ELF-1 (cell line): ENCODE data around the gene RBBP6.

Experiments used
- DNase-seq: peaks from one replicate; pipeline ENCODE4 v3.0.0-alpha.2; 2016; ENCODE audit warnings: low read depth, low spot score

RBBP6 gene

GRCh38 chr16:24539295-24539849 lies at the start of gene RBBP6:
TSS of gene RBBP6 (plus strand) at chr16:24539566. CDS start at chr16:24540627, 1,061 bp downstream.
- DNase-seq, result peak; percentile 99

- DNase-seq, result peak; percentile 25
Measured at GRCh38 chr16:24490866-24491265, 48.5 kb upstream of the RBBP6 start.

- DNase-seq, result no peak
Measured at GRCh38 chr16:24491731-24492130, 47.6 kb upstream of the RBBP6 start.

DNA sequence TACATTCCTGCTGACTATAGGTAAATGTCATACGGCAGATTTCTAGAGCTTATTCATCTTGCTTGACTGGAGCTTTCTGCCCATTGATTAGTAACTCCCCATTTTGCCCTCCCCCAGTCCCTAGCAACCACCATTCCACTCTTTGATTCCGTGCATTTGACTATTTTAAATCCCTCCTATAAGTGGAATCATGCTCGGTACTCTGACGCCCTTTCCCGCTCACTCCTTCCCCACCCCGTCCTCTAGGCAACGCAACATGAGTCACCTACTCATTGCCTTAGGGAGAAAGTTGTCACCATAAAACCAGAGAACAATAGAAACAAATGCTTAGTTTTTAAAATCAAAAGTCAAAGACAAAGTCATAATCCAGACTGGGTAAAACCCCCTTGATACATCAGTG lies 45.5 kb upstream of the RBBP6 start:
- peak; percentile 27 for DNase-seq

DNA sequence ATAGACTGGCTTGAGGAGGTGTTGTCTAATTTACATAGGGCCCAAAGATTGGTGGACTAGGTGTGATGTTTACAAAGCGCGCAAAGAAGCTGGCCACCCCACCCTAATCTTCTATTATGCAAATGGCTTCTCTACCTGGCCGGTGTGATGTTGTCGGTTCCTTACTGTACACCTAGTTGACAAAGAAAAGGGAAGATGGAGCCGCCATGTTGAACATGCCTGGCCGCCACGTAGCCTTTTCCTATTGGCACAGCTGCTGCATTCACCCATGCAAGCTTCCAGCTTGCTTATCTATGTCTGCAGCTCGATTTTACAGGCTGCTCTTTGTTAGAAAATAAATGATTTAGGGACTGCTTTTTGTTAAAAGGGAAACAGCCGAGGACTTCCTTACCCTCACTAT lies 44.2 kb upstream of the RBBP6 start:
- peak; percentile 45 for DNase-seq

- DNase-seq, result no peak
Measured at GRCh38 chr16:24497440-24497839, 41.9 kb upstream of the RBBP6 start.

DNA sequence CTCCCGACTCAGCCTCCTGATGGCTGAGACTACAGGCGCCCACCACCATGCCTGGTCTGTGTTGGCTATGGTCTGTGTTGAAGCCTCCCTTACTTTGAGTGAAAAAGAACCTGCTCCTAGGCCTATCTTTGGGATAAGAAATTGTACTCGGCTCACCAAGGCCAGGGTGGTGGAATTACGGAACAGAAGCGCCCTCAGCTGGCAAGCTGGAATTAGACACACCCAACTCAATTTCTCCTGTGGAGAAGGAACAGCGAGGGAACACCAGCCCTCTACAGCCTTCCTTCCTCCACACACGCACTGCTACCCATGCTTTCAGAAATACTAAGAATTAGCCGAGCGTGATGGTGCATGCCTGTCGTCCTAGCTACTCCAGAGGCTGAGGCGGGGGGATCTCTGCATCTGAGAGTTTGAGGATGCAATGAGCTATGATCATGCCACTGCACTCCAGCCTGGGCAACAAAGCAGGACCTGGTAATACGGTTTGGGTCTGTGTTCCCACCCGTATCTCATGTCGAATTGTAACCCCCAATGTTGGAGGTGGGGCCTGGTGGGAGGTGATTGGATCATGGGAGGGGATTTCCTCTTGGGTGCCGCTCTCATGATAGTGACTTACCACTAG lies 40.1 kb upstream of the RBBP6 start:
- DNase-seq, result peak; percentile 83

GRCh38 chr16:24504472-24505345 lies 34.7 kb upstream of the RBBP6 start:
- DNase-seq, result peak; percentile 85

GRCh38 chr16:24505959-24506358 lies 33.4 kb upstream of the RBBP6 start:
- no peak for DNase-seq

- no peak for DNase-seq
Measured at GRCh38 chr16:24507959-24508480, 31.3 kb upstream of the RBBP6 start.

DNA sequence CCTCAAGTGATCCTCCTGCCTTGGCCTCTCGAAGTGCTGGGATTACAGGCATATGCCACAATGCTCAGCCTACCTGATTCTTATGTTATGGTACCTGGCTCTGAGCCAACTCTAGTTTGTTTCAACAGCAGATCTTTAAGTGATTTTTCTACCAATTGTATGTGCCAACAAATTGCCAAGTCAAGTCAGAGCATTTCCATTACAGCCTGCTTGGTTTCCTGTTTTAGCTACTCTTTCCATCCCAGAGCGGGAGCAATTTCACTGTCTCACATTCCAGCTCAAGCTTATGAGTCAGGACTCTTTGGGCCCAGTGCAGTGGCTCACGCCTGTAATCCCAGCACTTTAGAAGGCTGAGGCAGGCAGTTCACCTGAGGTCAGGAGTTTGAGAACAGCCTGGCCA lies 30.8 kb upstream of the RBBP6 start:
- DNase-seq, result no peak

DNA sequence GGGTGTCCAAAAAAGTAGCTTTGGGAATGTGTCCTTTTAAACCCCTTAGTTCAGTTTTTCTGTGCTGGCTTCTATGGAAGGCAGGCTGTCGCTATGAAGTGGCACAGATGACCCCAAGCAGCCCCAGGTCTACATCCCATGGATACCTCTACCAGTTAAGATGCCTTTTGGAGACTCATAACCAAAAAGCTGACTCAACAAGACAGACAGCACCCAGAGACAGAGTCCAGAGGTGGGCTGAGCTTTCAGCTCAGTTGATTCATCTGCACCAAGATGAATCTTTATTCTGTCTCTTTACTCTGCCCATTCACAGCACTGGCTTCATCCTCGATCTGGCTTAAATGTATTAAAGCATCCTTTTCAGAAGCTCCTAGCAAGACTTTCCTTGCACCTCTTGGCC lies 29.8 kb upstream of the RBBP6 start:
- DNase-seq, result no peak

GRCh38 chr16:24511174-24511573 lies 28.2 kb upstream of the RBBP6 start:
- DNase-seq, result no peak

GRCh38 chr16:24511792-24512191 lies 27.6 kb upstream of the RBBP6 start:
- no peak for DNase-seq

- no peak for DNase-seq
Measured at GRCh38 chr16:24514096-24514495, 25.3 kb upstream of the RBBP6 start.

DNA sequence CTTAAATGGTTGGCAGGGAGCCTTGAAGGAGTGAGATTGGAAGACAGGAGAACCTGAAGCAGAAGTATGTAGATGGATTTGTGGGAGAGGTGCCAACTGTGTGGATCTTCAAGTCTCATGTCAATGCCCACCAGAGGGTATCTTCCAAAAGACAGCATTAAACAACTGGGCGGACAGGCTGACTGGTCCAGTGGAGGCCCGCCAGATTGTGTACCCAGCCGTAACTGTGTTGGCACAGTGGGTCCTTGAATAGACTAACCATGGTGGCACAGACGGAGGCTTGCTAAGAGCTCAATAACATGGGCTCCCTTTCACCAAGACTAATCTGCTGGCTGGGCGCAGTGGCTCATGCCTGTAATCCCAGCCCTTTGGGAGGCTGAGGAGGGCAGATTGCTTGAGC lies 24.2 kb upstream of the RBBP6 start:
- no peak for DNase-seq

GRCh38 chr16:24516900-24517669 lies 22.3 kb upstream of the RBBP6 start:
- DNase-seq, result peak; percentile 87

DNA sequence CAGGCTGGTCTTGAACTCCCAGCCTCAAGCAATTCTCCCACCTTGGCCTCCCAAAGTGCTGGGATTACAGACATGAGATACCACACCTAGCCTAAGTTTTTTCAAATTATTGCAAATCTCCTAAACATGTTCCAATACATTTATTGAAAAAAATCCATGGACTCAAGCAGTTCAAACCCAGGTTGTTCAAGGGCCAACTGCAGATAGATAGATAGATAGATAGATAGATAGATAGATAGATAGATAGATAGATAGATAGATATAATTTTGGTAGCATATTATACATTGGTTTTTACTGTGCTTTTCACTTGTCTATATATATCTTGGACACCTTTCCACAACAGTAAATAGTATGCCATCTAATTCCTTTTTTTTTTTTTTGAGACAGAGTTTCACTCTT lies 20.9 kb upstream of the RBBP6 start:
- DNase-seq, result no peak

GRCh38 chr16:24520983-24521382 lies 18.4 kb upstream of the RBBP6 start:
- DNase-seq, result no peak

- no peak for DNase-seq
Measured at GRCh38 chr16:24522751-24523150, 16.6 kb upstream of the RBBP6 start.

GRCh38 chr16:24523569-24523968 lies 15.8 kb upstream of the RBBP6 start:
- DNase-seq, result peak; percentile 74
